K562 (cell line): ENCODE measurements around the gene DHTKD1. TPM values are rescaled to one million over a fixed set of nuclear protein-coding genes. Genes with fewer than 3 reads are reported as not detected.

Source experiments
- ARID4B ChIP-seq: sonication (generic); formaldehyde crosslinking; IDR thresholded peaks from 2 replicates; pipeline ENCODE4 v1.8.0; 2022; ENCODE audit warnings: mild to moderate bottlenecking, missing genetic modification reagents
- FIP1L1 ChIP-seq: fragments of 200-400 bp; formaldehyde crosslinking; IDR thresholded peaks from 2 replicates; pipeline ENCODE4 v1.6.1; 2018; ENCODE audit warnings: mild to moderate bottlenecking, low read depth, low read length; ENCODE audit not compliant: poor library complexity, severe bottlenecking
- GATA2 ChIP-seq: sonication (generic); formaldehyde crosslinking; IDR thresholded peaks from 2 replicates; pipeline ENCODE4 v1.4.0; 2020; ENCODE audit warnings: mild to moderate bottlenecking, missing genetic modification reagents
- ILF3 ChIP-seq: fragments of 450-650 bp; IDR thresholded peaks from 2 replicates; pipeline ENCODE4 v1.6.1; 2018; ENCODE audit warnings: antibody characterized with exemption, mild to moderate bottlenecking, moderate library complexity, borderline replicate concordance
- KAT7 ChIP-seq: sonication (generic); formaldehyde crosslinking; IDR thresholded peaks from 2 replicates; pipeline ENCODE4 v1.8.0; 2022; ENCODE audit warnings: missing genetic modification reagents, mild to moderate bottlenecking, borderline replicate concordance
- LEF1 ChIP-seq: fragments of 450-650 bp; IDR thresholded peaks from 2 replicates; pipeline ENCODE4 v1.6.1; 2016; ENCODE audit warnings: mild to moderate bottlenecking
- MAX ChIP-seq: sonication (generic); formaldehyde crosslinking; IDR thresholded peaks from 2 replicates; pipeline ENCODE4 v1.9.0; 2022; ENCODE audit warnings: mild to moderate bottlenecking, missing genetic modification reagents
- MNT ChIP-seq, 2 experiments: fragments of 450-650 bp; conservative IDR thresholded peaks; 2 replicates each; pipeline ENCODE4 v1.6.1; 2017; ENCODE audit warnings: mild to moderate bottlenecking in 2 of 2, moderate library complexity in 2 of 2
- NR3C1 ChIP-seq: sonication (generic); formaldehyde crosslinking; IDR thresholded peaks from 2 replicates; pipeline ENCODE4 v1.8.1; 2022; ENCODE audit warnings: missing genetic modification reagents
- POLR2AphosphoS5 ChIP-seq: IDR thresholded peaks from 2 replicates; pipeline ENCODE4 v1.6.1; 2011; ENCODE audit warnings: mild to moderate bottlenecking, low read depth, low read length, moderate library complexity; ENCODE audit not compliant: control insufficient read depth, insufficient read depth
- POLR2G ChIP-seq: fragments of 200-400 bp; formaldehyde crosslinking; IDR thresholded peaks from 2 replicates; pipeline ENCODE4 v1.6.1; 2017; ENCODE audit warnings: low read depth, mild to moderate bottlenecking, antibody characterized with exemption, low read length, moderate library complexity
- POLR3G ChIP-seq: IDR thresholded peaks from 2 replicates; pipeline ENCODE4 v1.6.1; 2011; ENCODE audit not compliant: insufficient read length, insufficient replicate concordance; ENCODE audit errors: extremely low read depth
- RBFOX2 ChIP-seq: fragments of 200-400 bp; formaldehyde crosslinking; IDR thresholded peaks from 2 replicates; pipeline ENCODE4 v1.6.1; 2017; ENCODE audit warnings: low read depth, mild to moderate bottlenecking, low read length, moderate library complexity
- SIN3A ChIP-seq, 2 experiments: fragments of 150-350 bp in 1 of 2; IDR thresholded peaks; 2 replicates each; pipeline ENCODE4 v1.6.1; 2011 to 2016; ENCODE audit warnings: borderline replicate concordance in 2 of 2, low read depth in 2 of 2, low read length in 2 of 2, mild to moderate bottlenecking in 2 of 2, moderate library complexity in 2 of 2; ENCODE audit not compliant: control insufficient read depth in 1 of 2
- SMAD4 ChIP-seq: fragments of 250-450 bp; sonication (Bioruptor Pico); conservative IDR thresholded peaks from 2 replicates; pipeline ENCODE4 v1.8.0; 2021; ENCODE audit warnings: inconsistent platforms, mild to moderate bottlenecking, moderate library complexity
- TEAD1 ChIP-seq, 2 experiments: fragments of 450-650 bp in 1 of 2; sonication (generic) in 1 of 2; formaldehyde crosslinking; IDR thresholded peaks; 2 replicates each; pipeline versions ENCODE4 v1.4.0 to v1.8.0; 2020 to 2022; ENCODE audit warnings: mild to moderate bottlenecking in 2 of 2, missing genetic modification reagents in 1 of 2
- ZBTB11 ChIP-seq, 3 experiments: fragments of 200-800 bp in 1 of 3; fragments of 250-450 bp in 1 of 3; fragments of 450-650 bp in 1 of 3; sonication (Bioruptor Pico) in 1 of 3; sonication (Bioruptor generic) in 1 of 3; formaldehyde crosslinking in 1 of 3; IDR thresholded peaks; 2 replicates each; pipeline versions ENCODE4 v1.6.1 to v1.8.0; 2016 to 2022; ENCODE audit warnings: mild to moderate bottlenecking in 2 of 3, missing genetic modification characterization in 2 of 3, missing compliant biosample characterization in 1 of 3, moderate library complexity in 1 of 3
- polyA plus RNA-seq, 8 experiments: library from polyadenylated mRNA; depleted of rRNA in 4 of 8; stranded (reverse) in 5 of 8; unstranded in 3 of 8; fragments of >200 nt; fragmentation: Nextera tagmentation in 2 of 8; fragmentation: Illumina TruSeq in 1 of 8; extraction: Ambion mirVana in 2 of 8; extraction: Trizol in 1 of 8; gene quantifications; 2 replicates each; pipeline versions ENCODE4 v1.2.1 to v1.2.3, GENCODE V29; 2011 to 2014; ENCODE audit warnings: inconsistent platforms in 1 of 8, missing spikeins in 1 of 8
- total RNA-seq, 7 experiments: library from RNA; depleted of rRNA in 6 of 7; stranded (reverse); fragments of >200 nt in 6 of 7; fragmentation: Illumina TruSeq in 2 of 7; extraction: Trizol in 2 of 7; gene quantifications; 2 replicates each; pipeline versions ENCODE4 v1.2.1 to v1.2.3, GENCODE V29; 2011 to 2021; ENCODE audit warnings: low replicate concordance in 1 of 7

The DHTKD1 gene
- total and polyA plus RNA-seq, 9 of the 15 experiments (the other 6 are each of a cell fraction or from before 2014, with no cell fraction given), result 3.1 to 19.7 (median 6.8) TPM

GRCh38 chr10:12042409-12042796 is 26.4 kb upstream of the DHTKD1 start (continued):
- TF ChIP-seq ZBTB11 (CRISPR knock-in tag; IDR thresholded peaks at IDR 0.05) (peak in 1 of 3 experiments; percentile 49; a peak in 1 of 6 replicates), SMAD4 (CRISPR knock-in tag) (no peak), ARID4B (CRISPR knock-in tag) (peak; percentile 67), POLR2AphosphoS5 (peak; percentile 56; the same call in 1 of the 2 replicates), POLR3G (no peak), FIP1L1 (peak; percentile 52), NR3C1 (CRISPR knock-in tag) (no peak), ILF3 (no peak), TEAD1 (CRISPR knock-in tag; IDR thresholded peaks at IDR 0.05) (peak in 1 of 2 experiments; percentile 53; a peak in 1 of 4 replicates), MNT (conservative IDR thresholded peaks at IDR 0.05) (peak; percentile 17 to 19; a peak in 2 of 4 replicates), MAX (CRISPR knock-in tag) (peak; percentile 55; the same call in 1 of the 2 replicates), KAT7 (CRISPR knock-in tag) (peak; percentile 63; the same call in 1 of the 2 replicates), SIN3A (IDR thresholded peaks at IDR 0.05; ENCODE audit: borderline replicate concordance in 2 of 2, control insufficient read depth in 1 of 2, low read depth in 2 of 2, low read length in 2 of 2) (peak; percentile 69 to 74; a peak in 2 of 4 replicates), GATA2 (CRISPR knock-in tag) (no peak), POLR2G (peak; percentile 82), LEF1 (no peak), RBFOX2 (peak; percentile 83)
